Measurements from ENCODE around the gene DIS3. TPM values are rescaled to one million over a fixed set of nuclear protein-coding genes. Genes with fewer than 3 reads are reported as not detected.

The DIS3 gene
- total RNA-seq, 3 donors from 2014 or later, result 18.5 to 22.2 (median 20.8) TPM

GRCh38 chr13:72757792-72758535 lies 23.7 kb downstream of the DIS3 start:
- peaks cover 7% of the 10 kb centered on the region for H3K36me3 ChIP-seq (ENCODE audit: low read depth)
- H3K9me3 ChIP-seq, result no peaks in the 10 kb centered on the region
- no peak overlapping the region for H3K4me3 ChIP-seq
- DNase-seq (no peak), ATAC-seq (no peak)
- intact Hi-C loops (cut with DNase I, micrococcal nuclease), result no loop called here
- no peaks in the 10 kb centered on the region for H3K4me1 ChIP-seq (ENCODE audit: low read depth)
- TF ChIP-seq, protein P1, sequence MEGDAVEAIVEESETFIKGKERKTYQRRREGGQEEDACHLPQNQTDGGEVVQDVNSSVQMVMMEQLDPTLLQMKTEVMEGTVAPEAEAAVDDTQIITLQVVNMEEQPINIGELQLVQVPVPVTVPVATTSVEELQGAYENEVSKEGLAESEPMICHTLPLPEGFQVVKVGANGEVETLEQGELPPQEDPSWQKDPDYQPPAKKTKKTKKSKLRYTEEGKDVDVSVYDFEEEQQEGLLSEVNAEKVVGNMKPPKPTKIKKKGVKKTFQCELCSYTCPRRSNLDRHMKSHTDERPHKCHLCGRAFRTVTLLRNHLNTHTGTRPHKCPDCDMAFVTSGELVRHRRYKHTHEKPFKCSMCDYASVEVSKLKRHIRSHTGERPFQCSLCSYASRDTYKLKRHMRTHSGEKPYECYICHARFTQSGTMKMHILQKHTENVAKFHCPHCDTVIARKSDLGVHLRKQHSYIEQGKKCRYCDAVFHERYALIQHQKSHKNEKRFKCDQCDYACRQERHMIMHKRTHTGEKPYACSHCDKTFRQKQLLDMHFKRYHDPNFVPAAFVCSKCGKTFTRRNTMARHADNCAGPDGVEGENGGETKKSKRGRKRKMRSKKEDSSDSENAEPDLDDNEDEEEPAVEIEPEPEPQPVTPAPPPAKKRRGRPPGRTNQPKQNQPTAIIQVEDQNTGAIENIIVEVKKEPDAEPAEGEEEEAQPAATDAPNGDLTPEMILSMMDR (IDR thresholded peaks at IDR 0.05), result no peak

GRCh38 chr13:72754111-72754510 lies 27.6 kb downstream of the DIS3 start:
- Histone ChIP-seq H3K36me3 (ENCODE audit: low read depth) (no peaks in the 10 kb centered on the region), H3K9me3 (no peaks in the 10 kb centered on the region), H3K4me1 (ENCODE audit: low read depth) (no peaks in the 10 kb centered on the region), H3K4me3 (no peak overlapping the region)
- DNase-seq (no peak), ATAC-seq (no peak)
- intact Hi-C loops (cut with DNase I, micrococcal nuclease), result no loop called here
- TF ChIP-seq, protein P1 (IDR thresholded peaks at IDR 0.05), result no peak

GRCh38 chr13:72751220-72751619 lies 30.5 kb downstream of the DIS3 start:
- intact Hi-C loops (cut with DNase I, micrococcal nuclease), result no loop called here
- TF ChIP-seq, protein P1 (IDR thresholded peaks at IDR 0.05), result no peak

DNA sequence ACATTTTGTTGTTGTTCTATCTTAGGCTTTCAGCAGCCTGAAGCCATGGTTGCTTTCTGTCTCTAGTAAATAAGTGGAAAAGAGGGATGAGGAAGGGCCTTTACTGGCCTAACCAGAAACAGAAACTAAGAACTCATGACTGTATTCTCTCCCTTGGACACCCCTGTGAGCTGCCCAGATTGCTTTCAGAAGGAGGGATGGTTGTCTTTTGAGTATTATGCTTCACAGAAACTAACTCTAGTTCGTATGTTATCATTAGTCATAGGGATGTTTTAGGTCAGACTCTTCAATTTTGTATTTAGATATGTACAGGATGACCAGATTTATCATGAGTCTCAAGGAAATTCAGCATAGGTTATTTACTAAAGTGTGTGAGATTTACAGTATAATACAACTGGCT lies 36.4 kb downstream of the DIS3 start:
- intact Hi-C loops (cut with DNase I, micrococcal nuclease), result no loop called here
- TF ChIP-seq, protein P1 (IDR thresholded peaks at IDR 0.05), result no peak
- ATAC-seq (no peak), DNase-seq (no peak)
- no peaks in the 10 kb centered on the region for H3K9me3 ChIP-seq
- H3K36me3 ChIP-seq (ENCODE audit: low read depth), result no peaks in the 10 kb centered on the region
- H3K4me1 ChIP-seq (ENCODE audit: low read depth), result no peaks in the 10 kb centered on the region
- H3K4me3 ChIP-seq, result no peak overlapping the region

More at GRCh38 chr13:72751220-72751619, 30.5 kb downstream of the DIS3 start:
- Histone ChIP-seq H3K4me3 (no peak overlapping the region), H3K4me1 (ENCODE audit: low read depth) (no peaks in the 10 kb centered on the region), H3K9me3 (no peaks in the 10 kb centered on the region), H3K36me3 (ENCODE audit: low read depth) (no peaks in the 10 kb centered on the region)
- DNase-seq, result no peak
- no peak for ATAC-seq

GRCh38 chr13:72740015-72740414 lies 41.7 kb downstream of the DIS3 start:
- intact Hi-C loops (cut with DNase I, micrococcal nuclease), result no loop called here
- TF ChIP-seq, protein P1 (IDR thresholded peaks at IDR 0.05), result no peak
- H3K4me3 ChIP-seq, result no peak overlapping the region
- H3K9me3 ChIP-seq, result no peaks in the 10 kb centered on the region
- H3K36me3 ChIP-seq (ENCODE audit: low read depth), result no peaks in the 10 kb centered on the region
- H3K4me1 ChIP-seq (ENCODE audit: low read depth), result no peaks in the 10 kb centered on the region
- ATAC-seq, result no peak
- DNase-seq, result no peak

All from mucosa of descending colon (tissue), 3 donors.